K562 (cell line): Measurements from ENCODE around the gene FRYL. TPM values are rescaled to one million over a fixed set of nuclear protein-coding genes. Genes with fewer than 3 reads are reported as not detected.
A peak's percentile ranks its signal among the peaks of the same experiment; 100 is the strongest.

Source experiments
- ARID2 ChIP-seq: fragments of 450-650 bp; IDR thresholded peaks from 2 replicates; pipeline ENCODE4 v1.6.1; 2017; ENCODE audit warnings: antibody characterized with exemption, mild to moderate bottlenecking
- CREM ChIP-seq: IDR thresholded peaks from 2 replicates; pipeline ENCODE4 v1.6.1; 2014; ENCODE audit warnings: antibody characterized with exemption, low read depth
- ETV1 ChIP-seq: fragments of 450-650 bp; conservative IDR thresholded peaks from 2 replicates; pipeline ENCODE4 v1.6.1; 2016; ENCODE audit warnings: missing genetic modification characterization, control low read depth, low read depth, missing compliant biosample characterization
- ETV5 ChIP-seq: sonication (generic); formaldehyde crosslinking; IDR thresholded peaks from 2 replicates; pipeline ENCODE4 v1.4.0; 2020; ENCODE audit warnings: low read depth, mild to moderate bottlenecking, missing genetic modification reagents
- HOMEZ ChIP-seq: fragments of 250-450 bp; sonication (Bioruptor Pico); IDR thresholded peaks from 2 replicates; pipeline ENCODE4 v1.4.0; 2020; ENCODE audit warnings: mild to moderate bottlenecking, moderate library complexity
- RAD21 ChIP-seq, 2 experiments: fragments of 250-450 bp in 1 of 2; fragments of 450-650 bp in 1 of 2; sonication (Bioruptor Pico) in 1 of 2; formaldehyde crosslinking in 1 of 2; IDR thresholded peaks in 1 of 2; conservative IDR thresholded peaks in 1 of 2; 2 replicates each; pipeline versions ENCODE4 v1.4.0 to v1.8.0; 2020 to 2022; ENCODE audit warnings: mild to moderate bottlenecking in 2 of 2, moderate library complexity in 1 of 2
- RCOR1 ChIP-seq, 2 experiments: IDR thresholded peaks; 2 replicates each; pipeline ENCODE4 v1.6.1; 2012; ENCODE audit warnings: low read depth in 2 of 2, low read length in 2 of 2, borderline replicate concordance in 1 of 2, improper control_type of control experiment in 1 of 2
- REST ChIP-seq, 2 experiments: fragments of 450-650 bp; formaldehyde crosslinking in 1 of 2; IDR thresholded peaks; 2 replicates each; pipeline versions ENCODE4 v1.4.0 to v1.6.1; 2014 to 2020; ENCODE audit warnings: mild to moderate bottlenecking in 2 of 2, borderline replicate concordance in 1 of 2, low read depth in 1 of 2
- RHOXF2B ChIP-seq: fragments of 250-450 bp; sonication (Bioruptor Pico); conservative IDR thresholded peaks from 2 replicates; pipeline ENCODE4 v1.5.1; 2021
- SMC3 ChIP-seq: conservative IDR thresholded peaks from 2 replicates; pipeline ENCODE4 v1.6.1; 2011; ENCODE audit warnings: low read depth, low read length, improper control_type of control experiment; ENCODE audit not compliant: insufficient read depth
- STAT6 ChIP-seq: sonication (generic); formaldehyde crosslinking; IDR thresholded peaks from 2 replicates; pipeline ENCODE4 v1.8.1; 2023; ENCODE audit warnings: mild to moderate bottlenecking, missing genetic modification reagents
- TEAD1 ChIP-seq, 2 experiments: fragments of 450-650 bp in 1 of 2; sonication (generic) in 1 of 2; formaldehyde crosslinking; IDR thresholded peaks; 2 replicates each; pipeline versions ENCODE4 v1.4.0 to v1.8.0; 2020 to 2022; ENCODE audit warnings: mild to moderate bottlenecking in 2 of 2, missing genetic modification reagents in 1 of 2
- polyA plus RNA-seq, 8 experiments: library from polyadenylated mRNA; depleted of rRNA in 4 of 8; stranded (reverse) in 5 of 8; unstranded in 3 of 8; fragments of >200 nt; fragmentation: Nextera tagmentation in 2 of 8; fragmentation: Illumina TruSeq in 1 of 8; extraction: Ambion mirVana in 2 of 8; extraction: Trizol in 1 of 8; gene quantifications; 2 replicates each; pipeline versions ENCODE4 v1.2.1 to v1.2.3, GENCODE V29; 2011 to 2014; ENCODE audit warnings: inconsistent platforms in 1 of 8, missing spikeins in 1 of 8
- total RNA-seq, 7 experiments: library from RNA; depleted of rRNA in 6 of 7; stranded (reverse); fragments of >200 nt in 6 of 7; fragmentation: Illumina TruSeq in 2 of 7; extraction: Trizol in 2 of 7; gene quantifications; 2 replicates each; pipeline versions ENCODE4 v1.2.1 to v1.2.3, GENCODE V29; 2011 to 2021; ENCODE audit warnings: low replicate concordance in 1 of 7

FRYL gene
- total and polyA plus RNA-seq, 9 of the 15 experiments (the other 6 are each of a cell fraction or from before 2014, with no cell fraction given), result 7.2 to 34.9 (median 15.9) TPM

GRCh38 chr4:48578132-48578968, 201.7 kb downstream of the FRYL start (continued):
- TF ChIP-seq CREM (0 out of 2 replicates have a peak, but pooled peaks have one; percentile 6), REST (IDR thresholded peaks at IDR 0.05; ENCODE audit: borderline replicate concordance) (peak; percentile 89), REST (CRISPR knock-in tag; IDR thresholded peaks at IDR 0.05; ENCODE audit: low read depth) (no peak), HOMEZ (CRISPR knock-in tag) (no peak), RAD21 (CRISPR knock-in tag; conservative IDR thresholded peaks at IDR 0.05 in 1 of 2, IDR thresholded peaks at IDR 0.05 in 1 of 2) (peak; percentile 91 to 96), RHOXF2B (CRISPR knock-in tag) (no peak), STAT6 (CRISPR knock-in tag) (no peak), ARID2 (peak; percentile 79; the same call in 1 of the 2 replicates), ETV5 (no peak), RCOR1 (IDR thresholded peaks at IDR 0.05; ENCODE audit: borderline replicate concordance in 1 of 2, low read depth in 2 of 2, low read length in 2 of 2) (peak in 1 of 2 experiments; percentile 38; a peak in 1 of 4 replicates), SMC3 (peak; percentile 86), TEAD1 (CRISPR knock-in tag; IDR thresholded peaks at IDR 0.05) (0 out of 4 replicates have a peak, but pooled peaks of 1 of the 2 experiments have one; percentile 28), ETV1 (tag) (no peak)
